Glutamatergic neuron (in vitro differentiated cells): ENCODE results near the gene INTS1. TPM values are rescaled to one million over a fixed set of nuclear protein-coding genes. Genes with fewer than 3 reads are reported as not detected.

Experiments used
- DNase-seq: peaks from one replicate; pipeline ENCODE4 v3.0.0; 2022
- H3K27ac Mint-ChIP-seq: one replicate; pipeline ENCODE4 v1.8.0; 2020; ENCODE audit warnings: mild to moderate bottlenecking, mixed read lengths, inconsistent platforms; ENCODE audit not compliant: unreplicated experiment
- H3K27me3 Mint-ChIP-seq: one replicate; pipeline ENCODE4 v1.8.0; 2020; ENCODE audit warnings: mild to moderate bottlenecking, moderate library complexity, mixed read lengths, inconsistent platforms; ENCODE audit not compliant: unreplicated experiment
- H3K36me3 Mint-ChIP-seq: one replicate; pipeline ENCODE4 v1.8.0; 2020; ENCODE audit warnings: mild to moderate bottlenecking, mixed read lengths, inconsistent platforms; ENCODE audit not compliant: unreplicated experiment
- H3K4me1 Mint-ChIP-seq: one replicate; pipeline ENCODE4 v1.8.0; 2020; ENCODE audit warnings: mild to moderate bottlenecking, low read depth, mixed read lengths, inconsistent platforms; ENCODE audit not compliant: unreplicated experiment
- H3K4me3 Mint-ChIP-seq: one replicate; pipeline ENCODE4 v1.8.0; 2020; ENCODE audit warnings: mild to moderate bottlenecking, mixed read lengths, inconsistent platforms; ENCODE audit not compliant: unreplicated experiment
- H3K9me3 Mint-ChIP-seq: one replicate; pipeline ENCODE4 v1.8.0; 2020; ENCODE audit warnings: mild to moderate bottlenecking, moderate library complexity, mixed read lengths, inconsistent platforms; ENCODE audit not compliant: unreplicated experiment
- CTCF ChIP-seq: fragments of 200-600 bp; sonication (generic); IDR thresholded peaks from one replicate; pipeline ENCODE4 v1.5.0; 2021; ENCODE audit not compliant: partially characterized antibody, unreplicated experiment
- total RNA-seq: library from RNA; stranded (reverse); fragmentation: NEBNext Ultra II Directional; extraction: Animal tissue kit (Norgen Biotek cat#: 25700); gene quantifications from one replicate; pipeline ENCODE4 v1.2.1, GENCODE V29; 2021; ENCODE audit not compliant: unreplicated experiment

INTS1 gene
- total RNA-seq, 1 donor from 2014 or later, result 108 TPM

GRCh38 chr7:1461646-1462375 lies 42.4 kb downstream of the INTS1 start:
- no peak for TF ChIP-seq CTCF

DNA sequence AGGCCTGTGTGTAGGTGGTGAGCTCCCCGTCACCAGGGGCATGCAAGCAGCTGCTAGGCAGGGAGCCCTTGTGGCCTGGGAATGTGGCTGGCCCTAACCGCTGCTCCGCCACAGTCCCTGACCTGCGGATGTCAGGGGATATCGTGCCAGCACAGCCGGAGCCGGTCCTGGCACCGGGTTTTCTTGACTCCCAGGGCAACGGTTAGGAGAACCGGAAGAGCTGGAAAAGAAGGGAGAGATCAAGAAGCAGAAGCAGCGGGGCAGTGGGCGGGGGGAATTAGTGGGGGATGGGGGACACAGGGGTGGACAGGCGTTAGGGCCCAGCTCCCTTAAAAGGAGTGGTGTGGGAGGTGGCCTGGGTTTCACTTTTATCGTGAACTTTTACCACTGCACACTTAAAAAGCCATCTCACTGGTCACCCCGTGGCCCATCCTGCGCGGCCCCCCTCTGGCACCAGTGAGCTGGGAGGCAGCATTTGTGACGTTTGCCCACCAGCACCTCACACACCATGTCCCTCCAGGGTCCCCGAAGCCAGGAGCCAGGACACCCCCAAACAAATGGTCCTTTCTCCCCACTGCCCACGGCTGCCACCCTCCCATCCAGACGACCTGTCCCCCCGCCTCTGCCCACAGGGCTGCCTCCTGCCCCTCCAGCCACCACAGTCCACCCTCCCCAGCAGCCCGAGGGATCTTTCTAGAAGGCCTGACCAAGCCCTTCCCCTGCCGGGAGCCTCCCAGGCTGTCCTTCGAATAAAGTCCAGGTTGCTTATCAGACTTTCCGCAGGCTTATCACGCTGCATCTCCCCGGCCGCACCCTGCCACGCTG lies 43.2 kb downstream of the INTS1 start:
- TF ChIP-seq CTCF, result no peak
- Mint-ChIP-seq H3K4me1 (peaks cover 3% of the 10 kb centered on the region), H3K36me3 (no peaks in the 10 kb centered on the region), H3K9me3 (peaks cover 2% of the 10 kb centered on the region), H3K27me3 (peaks cover 3% of the 10 kb centered on the region), H3K4me3 (no peak overlapping the region), H3K27ac (no peak overlapping the region)
- DNase-seq, result no peak

More at GRCh38 chr7:1461646-1462375, 42.4 kb downstream of the INTS1 start:
- Mint-ChIP-seq H3K9me3 (peaks cover 2% of the 10 kb centered on the region), H3K4me3 (no peak overlapping the region), H3K36me3 (no peaks in the 10 kb centered on the region), H3K27me3 (peaks cover 2% of the 10 kb centered on the region), H3K4me1 (peaks cover 3% of the 10 kb centered on the region), H3K27ac (no peak overlapping the region)
- DNase-seq, result no peak

GRCh38 chr7:1459920-1460820 lies 44.0 kb downstream of the INTS1 start:
- Mint-ChIP-seq H3K27me3 (peaks cover 3% of the 10 kb centered on the region), H3K4me3 (no peak overlapping the region), H3K9me3 (peaks cover 2% of the 10 kb centered on the region), H3K27ac (no peak overlapping the region), H3K36me3 (no peaks in the 10 kb centered on the region), H3K4me1 (peaks cover 3% of the 10 kb centered on the region)
- no peak for DNase-seq
- TF ChIP-seq CTCF, result no peak

GRCh38 chr7:1459512-1459892 lies 44.7 kb downstream of the INTS1 start:
- H3K27me3 Mint-ChIP-seq, result peaks cover 3% of the 10 kb centered on the region
- no peaks in the 10 kb centered on the region for H3K36me3 Mint-ChIP-seq
- DNase-seq, result peak; percentile 100
- H3K4me1 Mint-ChIP-seq, result peaks cover 3% of the 10 kb centered on the region
- H3K9me3 Mint-ChIP-seq, result peaks cover 2% of the 10 kb centered on the region
- TF ChIP-seq CTCF, result no peak
- H3K27ac Mint-ChIP-seq, result no peak overlapping the region
- H3K4me3 Mint-ChIP-seq, result no peak overlapping the region
